ENCODE measurements around the gene LILRB3.
A peak's percentile ranks its signal among the peaks of the same experiment; 100 is the strongest.
"Not testable (repeated sequence)": the region's sequence is repeated elsewhere in the genome, so short reads cannot be mapped to it uniquely, and the experiment has no call there.

Gene LILRB3

GRCh38 chr19:54222474-54223276 is at the start of gene LILRB3:
Gene LILRB3, minus strand, starts transcription at chr19:54223007. Its CDS starts 31 bp downstream, at chr19:54222976.
- DNase-seq = not testable (repeated sequence)

GRCh38 chr19:54272181-54272580 is 49.4 kb upstream of the LILRB3 start:
- not testable (repeated sequence) for DNase-seq

- DNase-seq = not testable (repeated sequence)
These were observed 48.8 kb upstream of the LILRB3 start for GRCh38 chr19:54271587-54271986.

GRCh38 chr19:54271106-54271505 is 48.3 kb upstream of the LILRB3 start:
- DNase-seq = no peak

- DNase-seq = no peak
These were observed 46.1 kb upstream of the LILRB3 start for GRCh38 chr19:54268936-54269335.

- DNase-seq = peak; percentile 51
These were observed 43.3 kb upstream of the LILRB3 start for GRCh38 chr19:54266133-54266532.

GRCh38 chr19:54262470-54262869 is 39.7 kb upstream of the LILRB3 start:
- DNase-seq = no peak

GRCh38 chr19:54262066-54262465 is 39.3 kb upstream of the LILRB3 start:
- no peak for DNase-seq

- no peak for DNase-seq
These were observed 34.3 kb upstream of the LILRB3 start, which contains the start of gene LILRB5 for GRCh38 chr19:54257116-54257480. Gene LILRB5, minus strand, starts transcription at chr19:54257273. Its CDS starts 80 bp downstream, at chr19:54257193.

- no peak for DNase-seq
These were observed 33.7 kb upstream of the LILRB3 start for GRCh38 chr19:54256250-54257115.

- DNase-seq = no peak
These were observed 32.4 kb upstream of the LILRB3 start for GRCh38 chr19:54255105-54255775.

- DNase-seq = peak; percentile 23
These were observed 31.5 kb upstream of the LILRB3 start for GRCh38 chr19:54254195-54254906.

- no peak for DNase-seq
These were observed 30.8 kb upstream of the LILRB3 start for GRCh38 chr19:54253331-54254194.

- no peak for DNase-seq
These were observed 30.0 kb upstream of the LILRB3 start for GRCh38 chr19:54252845-54253244.

- DNase-seq = no peak
These were observed 29.4 kb upstream of the LILRB3 start for GRCh38 chr19:54252243-54252642.

- no peak for DNase-seq
These were observed 25.3 kb upstream of the LILRB3 start for GRCh38 chr19:54248016-54248601.

- no peak for DNase-seq
These were observed 24.5 kb upstream of the LILRB3 start for GRCh38 chr19:54247106-54247930.

GRCh38 chr19:54245936-54246335 is 23.1 kb upstream of the LILRB3 start:
- no peak for DNase-seq

GRCh38 chr19:54243809-54244208 is 21.0 kb upstream of the LILRB3 start:
- DNase-seq = not testable (repeated sequence)

- not testable (repeated sequence) for DNase-seq
These were observed 19.8 kb upstream of the LILRB3 start, which contains the start of gene LILRA6 for GRCh38 chr19:54242646-54243045. Gene LILRA6, minus strand, starts transcription at chr19:54242790.

Measured in NCI-H1436 (cell line).